ENCODE results near the gene TASP1.
"Not testable (repeated sequence)": the region's sequence is repeated elsewhere in the genome, so short reads cannot be mapped to it uniquely, and the experiment has no call there.

Gene TASP1

DNA sequence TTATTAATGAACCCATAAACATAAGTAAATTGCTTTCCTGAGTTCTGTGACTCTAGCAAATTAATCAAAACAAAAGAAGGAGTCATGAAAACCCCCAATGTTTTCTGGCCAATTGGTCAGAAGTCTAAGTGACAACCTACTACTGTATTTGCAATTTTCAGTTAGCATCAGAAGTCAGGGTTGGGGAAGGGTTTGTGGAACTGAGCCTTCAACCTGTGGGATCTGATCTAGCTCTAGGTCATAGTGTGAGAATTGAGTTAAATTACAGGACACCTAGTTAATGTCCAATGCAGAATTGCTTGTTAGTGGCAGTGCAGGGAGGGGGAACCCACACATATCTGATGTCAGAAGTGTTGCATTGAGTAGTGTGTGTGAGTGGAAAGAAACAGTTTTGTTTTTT lies 275.3 kb downstream of the TASP1 start:
- no peak overlapping the region for H3K4me2 ChIP-seq (ENCODE audit: insufficient read depth, low read length)
- ATAC-seq (ENCODE audit: insufficient read depth, low read depth): no peak
- no peaks in the 10 kb centered on the region for H3K79me2 ChIP-seq (ENCODE audit: insufficient read depth, low read length)

DNA sequence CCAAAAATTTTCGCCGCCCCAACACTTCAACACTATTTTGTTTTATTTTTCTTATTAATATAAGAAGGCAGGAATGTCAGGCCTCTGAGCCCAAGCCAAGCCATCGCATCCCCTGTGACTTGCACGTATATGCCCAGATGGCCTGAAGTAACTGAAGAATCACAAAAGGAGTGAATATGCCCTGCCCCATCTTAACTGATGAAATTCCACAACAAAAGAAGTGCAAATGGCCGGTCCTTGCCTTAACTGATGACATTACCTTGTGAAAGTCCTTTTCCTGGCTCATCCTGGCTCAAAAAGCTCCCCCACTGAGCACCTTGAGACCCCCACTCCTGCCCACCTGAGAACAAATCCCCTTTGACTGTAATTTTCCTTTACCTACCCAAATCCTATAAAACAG lies 276.6 kb downstream of the TASP1 start:
- not testable (repeated sequence) for H3K4me3 ChIP-seq (ENCODE audit: low read depth in 1 of 2, low read length in 2 of 2); H3K79me2 ChIP-seq (ENCODE audit: insufficient read depth, low read length); H3K9ac ChIP-seq (ENCODE audit: low read depth, low read length); H4K20me1 ChIP-seq (ENCODE audit: insufficient read depth, low read length); H3K4me2 ChIP-seq (ENCODE audit: insufficient read depth, low read length); ATAC-seq (ENCODE audit: insufficient read depth, low read depth); H3K4me1 ChIP-seq (ENCODE audit: insufficient read depth, low read length); H3K36me3 ChIP-seq (ENCODE audit: insufficient read depth, low read length); DNase-seq; H3K27me3 ChIP-seq (ENCODE audit: insufficient read depth, low read length, poor library complexity); H3K27ac ChIP-seq (ENCODE audit: low read length); H2AFZ ChIP-seq (ENCODE audit: low read depth, low read length); H3K9me3 ChIP-seq (ENCODE audit: insufficient read depth, low read length, severe bottlenecking)

More for the DNA sequence above, 275.3 kb downstream of the TASP1 start:
- Histone ChIP-seq H3K27me3 (ENCODE audit: insufficient read depth, low read length, poor library complexity) (no peaks in the 10 kb centered on the region), H3K9me3 (ENCODE audit: insufficient read depth, low read length, severe bottlenecking) (no peaks in the 10 kb centered on the region), H3K27ac (ENCODE audit: low read length) (no peak overlapping the region), H3K4me1 (ENCODE audit: insufficient read depth, low read length) (no peaks in the 10 kb centered on the region), H3K36me3 (ENCODE audit: insufficient read depth, low read length) (peaks cover 3% of the 10 kb centered on the region; the same call in 1 of the 2 replicates), H4K20me1 (ENCODE audit: insufficient read depth, low read length) (no peaks in the 10 kb centered on the region), H2AFZ (ENCODE audit: low read depth, low read length) (no peak overlapping the region), H3K9ac (ENCODE audit: low read depth, low read length) (no peak overlapping the region), H3K4me3 (ENCODE audit: low read depth in 1 of 2, low read length in 2 of 2) (no peak overlapping the region)
- TF ChIP-seq, protein P1, sequence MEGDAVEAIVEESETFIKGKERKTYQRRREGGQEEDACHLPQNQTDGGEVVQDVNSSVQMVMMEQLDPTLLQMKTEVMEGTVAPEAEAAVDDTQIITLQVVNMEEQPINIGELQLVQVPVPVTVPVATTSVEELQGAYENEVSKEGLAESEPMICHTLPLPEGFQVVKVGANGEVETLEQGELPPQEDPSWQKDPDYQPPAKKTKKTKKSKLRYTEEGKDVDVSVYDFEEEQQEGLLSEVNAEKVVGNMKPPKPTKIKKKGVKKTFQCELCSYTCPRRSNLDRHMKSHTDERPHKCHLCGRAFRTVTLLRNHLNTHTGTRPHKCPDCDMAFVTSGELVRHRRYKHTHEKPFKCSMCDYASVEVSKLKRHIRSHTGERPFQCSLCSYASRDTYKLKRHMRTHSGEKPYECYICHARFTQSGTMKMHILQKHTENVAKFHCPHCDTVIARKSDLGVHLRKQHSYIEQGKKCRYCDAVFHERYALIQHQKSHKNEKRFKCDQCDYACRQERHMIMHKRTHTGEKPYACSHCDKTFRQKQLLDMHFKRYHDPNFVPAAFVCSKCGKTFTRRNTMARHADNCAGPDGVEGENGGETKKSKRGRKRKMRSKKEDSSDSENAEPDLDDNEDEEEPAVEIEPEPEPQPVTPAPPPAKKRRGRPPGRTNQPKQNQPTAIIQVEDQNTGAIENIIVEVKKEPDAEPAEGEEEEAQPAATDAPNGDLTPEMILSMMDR (IDR thresholded peaks at IDR 0.05; ENCODE audit: borderline replicate concordance, extremely low read depth, low read length, poor library complexity, severe bottlenecking): no peak
- TF ChIP-seq EZH2 (IDR thresholded peaks at IDR 0.05; ENCODE audit: borderline replicate concordance, low read depth, low read length, severe bottlenecking): no peak
- DNase-seq: no peak

DNA sequence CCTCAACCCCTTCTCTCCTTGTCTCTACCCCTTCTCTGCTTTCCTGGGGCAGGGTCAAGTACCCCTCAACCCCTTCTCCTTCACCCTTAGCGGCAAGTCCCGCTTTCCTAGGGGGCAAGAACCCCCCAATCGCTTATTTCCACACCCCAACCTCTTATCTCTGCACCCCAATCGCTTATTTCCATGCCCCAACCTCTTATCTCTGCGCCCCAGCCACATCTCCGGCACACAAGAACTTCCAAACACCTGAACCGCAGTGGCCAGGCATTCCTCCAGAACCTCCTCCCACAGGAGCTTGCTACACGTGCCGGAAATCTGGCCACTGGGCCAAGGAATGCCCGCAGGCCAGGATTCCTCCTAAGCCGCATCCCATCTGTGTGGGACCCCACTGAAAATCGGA lies 279.8 kb downstream of the TASP1 start:
- H3K27me3 ChIP-seq (ENCODE audit: insufficient read depth, low read length, poor library complexity): not testable (repeated sequence)

DNA sequence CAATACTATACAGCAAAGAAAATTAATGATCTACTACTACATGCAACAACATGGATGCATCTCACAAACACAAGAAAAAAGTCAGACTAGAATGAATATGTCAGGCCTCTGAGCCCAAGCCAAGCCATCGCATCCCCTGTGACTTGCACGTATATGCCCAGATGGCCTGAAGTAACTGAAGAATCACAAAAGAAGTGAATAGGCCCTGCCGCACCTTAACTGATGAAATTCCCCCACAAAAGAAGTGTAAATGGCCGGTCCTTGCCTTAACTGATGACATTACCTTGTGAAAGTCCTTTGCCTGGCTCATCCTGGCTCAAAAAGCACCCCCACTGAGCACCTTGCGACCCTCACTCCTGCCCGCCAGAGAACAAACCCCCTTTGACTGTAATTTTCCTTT lies 280.9 kb downstream of the TASP1 start:
- H3K4me3 ChIP-seq (ENCODE audit: low read depth in 1 of 2, low read length in 2 of 2); H3K4me1 ChIP-seq (ENCODE audit: insufficient read depth, low read length); H3K79me2 ChIP-seq (ENCODE audit: insufficient read depth, low read length); H3K9ac ChIP-seq (ENCODE audit: low read depth, low read length); H3K27me3 ChIP-seq (ENCODE audit: insufficient read depth, low read length, poor library complexity); H2AFZ ChIP-seq (ENCODE audit: low read depth, low read length); H4K20me1 ChIP-seq (ENCODE audit: insufficient read depth, low read length); H3K27ac ChIP-seq (ENCODE audit: low read length); DNase-seq; H3K36me3 ChIP-seq (ENCODE audit: insufficient read depth, low read length); H3K9me3 ChIP-seq (ENCODE audit: insufficient read depth, low read length, severe bottlenecking); ATAC-seq (ENCODE audit: insufficient read depth, low read depth); H3K4me2 ChIP-seq (ENCODE audit: insufficient read depth, low read length): not testable (repeated sequence)

More for the DNA sequence above, 279.8 kb downstream of the TASP1 start:
- H3K27ac ChIP-seq (ENCODE audit: low read length); H3K4me2 ChIP-seq (ENCODE audit: insufficient read depth, low read length); H4K20me1 ChIP-seq (ENCODE audit: insufficient read depth, low read length); H2AFZ ChIP-seq (ENCODE audit: low read depth, low read length); H3K4me1 ChIP-seq (ENCODE audit: insufficient read depth, low read length); H3K9me3 ChIP-seq (ENCODE audit: insufficient read depth, low read length, severe bottlenecking); H3K79me2 ChIP-seq (ENCODE audit: insufficient read depth, low read length); H3K36me3 ChIP-seq (ENCODE audit: insufficient read depth, low read length); ATAC-seq (ENCODE audit: insufficient read depth, low read depth); H3K9ac ChIP-seq (ENCODE audit: low read depth, low read length); DNase-seq; H3K4me3 ChIP-seq (ENCODE audit: low read depth in 1 of 2, low read length in 2 of 2): not testable (repeated sequence)

DNA sequence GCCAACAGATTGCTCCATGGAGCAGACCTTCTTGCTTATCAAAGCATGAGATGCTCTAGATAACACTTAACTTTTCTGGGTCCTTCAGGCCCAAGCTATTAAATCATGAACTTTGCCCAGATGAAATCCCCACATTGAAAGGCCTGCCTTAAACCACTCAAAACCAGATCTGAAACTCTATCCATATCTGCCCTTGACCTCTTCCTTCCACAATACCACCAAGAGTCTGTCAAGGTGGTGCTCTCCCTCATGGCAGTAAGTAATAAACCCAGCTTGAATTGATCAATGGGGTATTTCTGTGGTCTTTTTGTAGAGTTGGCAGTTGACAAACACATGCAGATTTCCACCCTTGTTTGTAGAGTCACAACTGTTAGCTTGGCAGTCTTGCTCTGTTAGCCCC lies 282.1 kb downstream of the TASP1 start:
- Histone ChIP-seq H3K4me2 (ENCODE audit: insufficient read depth, low read length) (no peak overlapping the region), H3K9ac (ENCODE audit: low read depth, low read length) (no peak overlapping the region), H4K20me1 (ENCODE audit: insufficient read depth, low read length) (no peaks in the 10 kb centered on the region), H3K79me2 (ENCODE audit: insufficient read depth, low read length) (no peaks in the 10 kb centered on the region), H3K27me3 (ENCODE audit: insufficient read depth, low read length, poor library complexity) (no peaks in the 10 kb centered on the region), H3K36me3 (ENCODE audit: insufficient read depth, low read length) (no peaks in the 10 kb centered on the region), H3K27ac (ENCODE audit: low read length) (no peak overlapping the region), H2AFZ (ENCODE audit: low read depth, low read length) (no peak overlapping the region), H3K4me1 (ENCODE audit: insufficient read depth, low read length) (no peaks in the 10 kb centered on the region), H3K4me3 (ENCODE audit: low read depth in 1 of 2, low read length in 2 of 2) (no peak overlapping the region), H3K9me3 (ENCODE audit: insufficient read depth, low read length, severe bottlenecking) (no peaks in the 10 kb centered on the region)
- TF ChIP-seq, protein P1 (IDR thresholded peaks at IDR 0.05; ENCODE audit: borderline replicate concordance, extremely low read depth, low read length, poor library complexity, severe bottlenecking): no peak
- no peak for TF ChIP-seq EZH2 (IDR thresholded peaks at IDR 0.05; ENCODE audit: borderline replicate concordance, low read depth, low read length, severe bottlenecking)
- DNase-seq: no peak
- no peak for ATAC-seq (ENCODE audit: insufficient read depth, low read depth)

All from DND-41 (cell line).